ENCODE data around the gene TRAPPC10. TPM values are rescaled to one million over a fixed set of nuclear protein-coding genes. Genes with fewer than 3 reads are reported as not detected.

TRAPPC10 gene
- polyA plus RNA-seq, 4 donors = 19.7 to 44.7 (median 37.8) TPM

- DNase-seq (ENCODE audit: low read depth in 4 of 4, low spot score in 3 of 4) = no peak
Measured at GRCh38 chr21:43981151-43981870, 30.8 kb upstream of the TRAPPC10 start.

- DNase-seq (ENCODE audit: low read depth in 4 of 4, low spot score in 3 of 4) = no peak
Measured at GRCh38 chr21:43981871-43982210, 30.3 kb upstream of the TRAPPC10 start.

- no peak for DNase-seq (ENCODE audit: low read depth in 4 of 4, low spot score in 3 of 4)
Measured at GRCh38 chr21:43982489-43983078, 29.5 kb upstream of the TRAPPC10 start.

- DNase-seq (ENCODE audit: low read depth in 4 of 4, low spot score in 3 of 4) = no peak
Measured at GRCh38 chr21:43983390-43983789, 28.7 kb upstream of the TRAPPC10 start.

- no peak for DNase-seq (ENCODE audit: low read depth in 4 of 4, low spot score in 3 of 4)
Measured at GRCh38 chr21:43983860-43984420, 28.2 kb upstream of the TRAPPC10 start.

- no peak for DNase-seq (ENCODE audit: low read depth in 4 of 4, low spot score in 3 of 4)
Measured at GRCh38 chr21:43984905-43985689, 27.0 kb upstream of the TRAPPC10 start.

GRCh38 chr21:43985690-43986251, 26.3 kb upstream of the TRAPPC10 start:
- no peak for DNase-seq (ENCODE audit: low read depth in 4 of 4, low spot score in 3 of 4)

GRCh38 chr21:43986544-43987451, 25.3 kb upstream of the TRAPPC10 start:
- no peak for DNase-seq (ENCODE audit: low read depth in 4 of 4, low spot score in 3 of 4)

GRCh38 chr21:43987509-43987908, 24.6 kb upstream of the TRAPPC10 start:
- DNase-seq (ENCODE audit: low read depth in 4 of 4, low spot score in 3 of 4) = no peak

GRCh38 chr21:43988016-43988415, 24.1 kb upstream of the TRAPPC10 start:
- DNase-seq (ENCODE audit: low read depth in 4 of 4, low spot score in 3 of 4) = no peak

GRCh38 chr21:43988506-43989230, 23.4 kb upstream of the TRAPPC10 start:
- no peak for DNase-seq (ENCODE audit: low read depth in 4 of 4, low spot score in 3 of 4)

GRCh38 chr21:43989401-43989800, 22.7 kb upstream of the TRAPPC10 start:
- DNase-seq (ENCODE audit: low read depth in 4 of 4, low spot score in 3 of 4) = no peak

GRCh38 chr21:43991447-43991991, 20.6 kb upstream of the TRAPPC10 start:
- no peak for DNase-seq (ENCODE audit: low read depth in 4 of 4, low spot score in 3 of 4)

GRCh38 chr21:43992121-43992520, 20.0 kb upstream of the TRAPPC10 start:
- no peak for DNase-seq (ENCODE audit: low read depth in 4 of 4, low spot score in 3 of 4)

GRCh38 chr21:43993420-43993934, 18.6 kb upstream of the TRAPPC10 start:
- no peak for DNase-seq (ENCODE audit: low read depth in 4 of 4, low spot score in 3 of 4)

- DNase-seq (ENCODE audit: low read depth in 4 of 4, low spot score in 3 of 4) = no peak
Measured at GRCh38 chr21:43994085-43994484, 18.0 kb upstream of the TRAPPC10 start.

GRCh38 chr21:43994646-43995045, 17.5 kb upstream of the TRAPPC10 start:
- no peak for DNase-seq (ENCODE audit: low read depth in 4 of 4, low spot score in 3 of 4)

- no peak for DNase-seq (ENCODE audit: low read depth in 4 of 4, low spot score in 3 of 4)
Measured at GRCh38 chr21:43995521-43996105, 16.5 kb upstream of the TRAPPC10 start.

Data from left renal pelvis (tissue), 4 donors.